ENCODE data around the gene BPIFA3.

BPIFA3 gene

GRCh38 chr20:33261465-33261864 lies 44.3 kb downstream of the BPIFA3 start:
- Histone ChIP-seq H3K4me3 (ENCODE audit: low read depth, low read length) (no peak overlapping the region), H3K36me3 (ENCODE audit: control insufficient read depth in 2 of 2, insufficient read depth in 1 of 2, low read length in 2 of 2) (no peaks in the 10 kb centered on the region), H3K27ac (ENCODE audit: extremely low read depth, low read depth, low read length) (no peak overlapping the region), H3K4me1 (ENCODE audit: control insufficient read depth, insufficient read depth, low read length) (no peaks in the 10 kb centered on the region), H3K9me3 (ENCODE audit: control insufficient read depth, insufficient read depth, low read depth, low read length) (no peaks in the 10 kb centered on the region)
- ChIA-PET CTCF (interaction anchor here (0.6 to 5.0 kb wide), 6 partner anchors 11 to 256 kb away, joined by 3 to 73 read pairs (median 9); no protein-coding TSS in a partner anchor), POLR2A (no interaction called here)
- no peak for TF ChIP-seq ZBTB7A (tag by site-specific recombination; IDR thresholded peaks at IDR 0.05; ENCODE audit: low read depth)
- no peak for TF ChIP-seq OVOL3 (tag by site-specific recombination; IDR thresholded peaks at IDR 0.05)
- no peak for TF ChIP-seq ZNF555 (tag by site-specific recombination; conservative IDR thresholded peaks at IDR 0.05)
- TF ChIP-seq ZBTB48 (tag by site-specific recombination; IDR thresholded peaks at IDR 0.05), result no peak
- TF ChIP-seq ZFP41 (tag by site-specific recombination; IDR thresholded peaks at IDR 0.05; ENCODE audit: borderline replicate concordance), result no peak
- no peak for TF ChIP-seq ZNF155 (tag by site-specific recombination; IDR thresholded peaks at IDR 0.05)
- TF ChIP-seq PRDM2 (tag by site-specific recombination; IDR thresholded peaks at IDR 0.05; ENCODE audit: borderline replicate concordance), result no peak
- TF ChIP-seq YY2 (tag by site-specific recombination; IDR thresholded peaks at IDR 0.05), result no peak
- TF ChIP-seq ZNF280C (tag by site-specific recombination; IDR thresholded peaks at IDR 0.05), result no peak
- no peak for TF ChIP-seq PRDM6 (tag by site-specific recombination; IDR thresholded peaks at IDR 0.05)
- no peak for TF ChIP-seq ZNF214 (tag by site-specific recombination; IDR thresholded peaks at IDR 0.05; ENCODE audit: borderline replicate concordance)
- TF ChIP-seq ZNF202 (tag by site-specific recombination; IDR thresholded peaks at IDR 0.05; ENCODE audit: borderline replicate concordance), result no peak
- no peak for TF ChIP-seq ZBTB44 (tag by site-specific recombination; IDR thresholded peaks at IDR 0.05)
- TF ChIP-seq ZNF121 (tag by site-specific recombination; IDR thresholded peaks at IDR 0.05), result no peak
- TF ChIP-seq ZNF138 (tag by site-specific recombination; IDR thresholded peaks at IDR 0.05; ENCODE audit: borderline replicate concordance), result no peak
- no peak for TF ChIP-seq PBX3 (CRISPR knock-in tag; IDR thresholded peaks at IDR 0.05)
- TF ChIP-seq SCRT2 (tag by site-specific recombination; IDR thresholded peaks at IDR 0.05), result no peak
- no peak for TF ChIP-seq CTCF (tag by site-specific recombination; IDR thresholded peaks at IDR 0.05)
